Esophagus muscularis mucosa (tissue), 4 donors: ENCODE results near the gene USP32. TPM values are rescaled to one million over a fixed set of nuclear protein-coding genes. Genes with fewer than 3 reads are reported as not detected.

Experiments used
- DNase-seq: peaks from one replicate; pipeline ENCODE4 v3.0.0-alpha.2; 2017; ENCODE audit errors: extremely low spot score
- H3K27ac ChIP-seq, 4 donors: fragments of 200-600 bp; sonication (generic); replicated peaks in 1 of 4; 1 replicate in 3 of 4; 2 replicates in 1 of 4; pipeline ENCODE4 v1.5.1; 2016 to 2019; ENCODE audit warnings: mild to moderate bottlenecking in 1 of 4
- H3K27me3 ChIP-seq, 4 donors: fragments of 200-600 bp; sonication (generic); one replicate each; pipeline versions ENCODE4 v1.5.1 to v1.6.0; 2016 to 2019
- H3K36me3 ChIP-seq, 4 donors: fragments of 200-600 bp; sonication (generic); one replicate each; pipeline ENCODE4 v1.5.1; 2016 to 2019
- H3K4me1 ChIP-seq, 4 donors: fragments of 200-600 bp; sonication (generic); one replicate each; pipeline ENCODE4 v1.5.1; 2016 to 2019
- H3K4me3 ChIP-seq, 4 donors: fragments of 200-600 bp; sonication (generic); 1 replicate in 2 of 4; 2 replicates in 2 of 4; pipeline ENCODE4 v1.5.1; 2016 to 2019; ENCODE audit warnings: mild to moderate bottlenecking in 4 of 4, moderate library complexity in 1 of 4
- H3K9me3 ChIP-seq, 4 donors: fragments of 200-600 bp; sonication (generic); 1 replicate in 3 of 4; 2 replicates in 1 of 4; pipeline ENCODE4 v1.5.1; 2016 to 2019
- CTCF ChIP-seq, 3 experiments: fragments of 200-600 bp in 2 of 3; fragments of 450-650 bp in 1 of 3; sonication (generic) in 2 of 3; IDR thresholded peaks; one replicate each; pipeline ENCODE4 v1.5.1; 2017 to 2019; ENCODE audit warnings: antibody characterized with exemption in 3 of 3, mild to moderate bottlenecking in 2 of 3, moderate library complexity in 1 of 3
- EP300 ChIP-seq: sonication (generic); formaldehyde crosslinking; IDR thresholded peaks from one replicate; pipeline ENCODE4 v1.6.1; 2017; ENCODE audit warnings: antibody characterized with exemption
- POLR2A ChIP-seq: fragments of 450-650 bp; IDR thresholded peaks from one replicate; pipeline ENCODE4 v1.6.1; 2017; ENCODE audit warnings: antibody characterized with exemption, moderate library complexity, mild to moderate bottlenecking, low read depth
- POLR2AphosphoS5 ChIP-seq, 2 donors: sonication (generic); formaldehyde crosslinking; IDR thresholded peaks; one replicate each; pipeline ENCODE4 v1.6.1; 2017; ENCODE audit warnings: antibody characterized with exemption in 2 of 2
- WGBS: methylation state at CpG from one replicate; pipeline ENCODE4 v1.1.5; 2018; 5-methylcytosine and 5-hydroxymethylcytosine counted together
- intact Hi-C: fragments of 100-400 bp; cut with DNase I; formaldehyde crosslinking; loops from one replicate; pipeline ENCODE4 v1.15.1; 2023
- total RNA-seq, 4 donors: library from RNA; depleted of rRNA; stranded (reverse); fragments of >200 nt; gene quantifications; one replicate each; pipeline versions ENCODE4 v1.1.0 to v1.2.1, GENCODE V29; 2016

The USP32 gene
- total RNA-seq, 4 donors from 2014 or later, result 42.3 to 65.8 (median 47.9) TPM

GRCh38 chr17:60358606-60359225, 33.2 kb downstream of the USP32 start:
- Histone ChIP-seq H3K27me3 (no peaks in the 10 kb centered on the region), H3K4me1 (peaks cover 5 to 34% (median 26%) of the 10 kb centered on the region in 4 donors), H3K36me3 (no peaks in the 10 kb centered on the region), H3K27ac (no peak overlapping the region), H3K4me3 (no peak overlapping the region), H3K9me3 (no peaks in the 10 kb centered on the region)
- intact Hi-C loops, result no loop called here
- 78% methylated on average over 3 of the region's 3 CpGs for WGBS
- no peak for DNase-seq
- TF ChIP-seq POLR2A, result no peak
- TF ChIP-seq CTCF (IDR thresholded peaks at IDR 0.05), result no peak
- TF ChIP-seq EP300, result no peak
- TF ChIP-seq POLR2AphosphoS5 (IDR thresholded peaks at IDR 0.05), result no peak

GRCh38 chr17:60356940-60357339, 35.0 kb downstream of the USP32 start:
- intact Hi-C loops, result no loop called here
- H3K4me3 ChIP-seq, result no peak overlapping the region
- H3K27ac ChIP-seq, result no peak overlapping the region
- no peaks in the 10 kb centered on the region for H3K9me3 ChIP-seq
- DNase-seq, result no peak
- peaks cover 5 to 34% (median 26%) of the 10 kb centered on the region in 4 donors for H3K4me1 ChIP-seq
- no peaks in the 10 kb centered on the region for H3K27me3 ChIP-seq
- H3K36me3 ChIP-seq, result no peaks in the 10 kb centered on the region
- TF ChIP-seq CTCF (IDR thresholded peaks at IDR 0.05) (no peak), POLR2AphosphoS5 (IDR thresholded peaks at IDR 0.05) (no peak), POLR2A (no peak), EP300 (no peak)
- 88% methylated on average over 1 of the region's 1 CpG for WGBS

- H3K9me3 ChIP-seq, result no peaks in the 10 kb centered on the region
- no peak overlapping the region for H3K4me3 ChIP-seq
- peaks cover 10 to 41% (median 29%) of the 10 kb centered on the region in 4 donors for H3K4me1 ChIP-seq
- intact Hi-C loops, result no loop called here
- 91% methylated on average over 2 of the region's 4 CpGs for WGBS
- TF ChIP-seq POLR2A (no peak), EP300 (no peak), CTCF (IDR thresholded peaks at IDR 0.05) (no peak), POLR2AphosphoS5 (IDR thresholded peaks at IDR 0.05) (no peak)
- H3K27ac ChIP-seq, result no peak overlapping the region
- DNase-seq, result no peak
- no peaks in the 10 kb centered on the region for H3K36me3 ChIP-seq
- H3K27me3 ChIP-seq, result no peaks in the 10 kb centered on the region
Measured at GRCh38 chr17:60355663-60356594, 36.0 kb downstream of the USP32 start.

- no peaks in the 10 kb centered on the region for H3K36me3 ChIP-seq
- intact Hi-C loops, result no loop called here
- TF ChIP-seq EP300 (no peak), POLR2A (no peak), CTCF (IDR thresholded peaks at IDR 0.05) (no peak), POLR2AphosphoS5 (IDR thresholded peaks at IDR 0.05) (no peak)
- 21% methylated on average over 1 of the region's 1 CpG for WGBS
- H3K4me3 ChIP-seq, result no peak overlapping the region
- no peak for DNase-seq
- no peak overlapping the region for H3K27ac ChIP-seq
- no peaks in the 10 kb centered on the region for H3K27me3 ChIP-seq
- peaks cover 13 to 43% (median 30%) of the 10 kb centered on the region in 4 donors for H3K4me1 ChIP-seq
- H3K9me3 ChIP-seq, result no peaks in the 10 kb centered on the region
Measured at GRCh38 chr17:60354223-60354622, 37.7 kb downstream of the USP32 start.
